Measurements from ENCODE around the gene PCYT1B. TPM values are rescaled to one million over a fixed set of nuclear protein-coding genes. Genes with fewer than 3 reads are reported as not detected.

PCYT1B gene
- total and polyA plus RNA-seq, 9 of the 15 experiments (the other 6 are each of a cell fraction or from before 2014, with no cell fraction given) = 0.04 to 0.34 (median 0.07) TPM; not detected in 1

GRCh38 chrX:24659106-24659505 lies 12.0 kb upstream of the PCYT1B start:
- ATAC-seq = no peak
- no peak for FAIRE-seq
- Histone ChIP-seq H4K20me1 (replicated peaks; ENCODE audit: control insufficient read depth, insufficient read depth, low read length) (no peaks in the 10 kb centered on the region), H3K79me2 (ENCODE audit: control insufficient read depth, insufficient read depth, low read length) (no peaks in the 10 kb centered on the region), H3K9me3 (replicated peaks; ENCODE audit: control insufficient read depth, insufficient read depth, low read depth, low read length) (no peaks in the 10 kb centered on the region), H3K9ac (ENCODE audit: insufficient read depth in 1 of 2, low read depth in 2 of 2, low read length in 2 of 2) (no peak overlapping the region), H3K9me1 (ENCODE audit: control insufficient read depth, insufficient read depth, low read length) (no peaks in the 10 kb centered on the region), H3K4me1 (replicated peaks in 1 of 2; ENCODE audit: control insufficient read depth in 2 of 2, insufficient read depth in 2 of 2, low read length in 2 of 2) (no peaks in the 10 kb centered on the region; a peak in 1 of 5 replicates), H2AFZ (ENCODE audit: low read depth, low read length) (no peak overlapping the region), H3K4me3 (no peak overlapping the region), H3K27me3 (ENCODE audit: control insufficient read depth in 2 of 2, insufficient read depth in 2 of 2, low read length in 2 of 2) (no peaks in the 10 kb centered on the region), H3K27ac (ENCODE audit: extremely low read depth, low read depth, low read length) (no peak overlapping the region), H3K4me2 (ENCODE audit: insufficient read depth, low read length) (no peak overlapping the region), H3K36me3 (ENCODE audit: control insufficient read depth, insufficient read depth, low read length) (no peaks in the 10 kb centered on the region)
- TF ChIP-seq ZNF445 (CRISPR knock-in tag; IDR thresholded peaks at IDR 0.05; ENCODE audit: low read depth) (no peak), MCM5 (IDR thresholded peaks at IDR 0.05; ENCODE audit: low read depth) (no peak), RFX7 (CRISPR knock-in tag; IDR thresholded peaks at IDR 0.05) (no peak), ZNF175 (CRISPR knock-in tag; IDR thresholded peaks at IDR 0.05; ENCODE audit: low read depth) (no peak), SMAD4 (CRISPR knock-in tag; conservative IDR thresholded peaks at IDR 0.05) (no peak), SNIP1 (IDR thresholded peaks at IDR 0.05; ENCODE audit: low read depth) (no peak), JUN (IDR thresholded peaks at IDR 0.05; ENCODE audit: borderline replicate concordance, low read depth, low read length) (no peak), JUN (CRISPR knock-in tag; IDR thresholded peaks at IDR 0.05; ENCODE audit: borderline replicate concordance) (no peak), SAFB2 (IDR thresholded peaks at IDR 0.05; ENCODE audit: borderline replicate concordance, low read depth, low read length, severe bottlenecking) (no peak), NKRF (IDR thresholded peaks at IDR 0.05; ENCODE audit: borderline replicate concordance) (no peak), ZBTB17 (CRISPR knock-in tag; IDR thresholded peaks at IDR 0.05) (no peak), RAD51 (IDR thresholded peaks at IDR 0.05; ENCODE audit: borderline replicate concordance, low read depth) (no peak)
- no peak for DNase-seq (ENCODE audit: extremely low read depth in 1 of 4, low spot score in 3 of 4)
- no TSS peak for BruUV-seq (replicated peaks)
- 10% methylated on average over 1 of the region's 1 CpG for WGBS (ENCODE audit: insufficient coverage, low coverage, missing lambda C conversion rate)
- intact Hi-C loops (cut with micrococcal nuclease) (no loop called here), in situ Hi-C loops (cut with MboI) (no loop called here)
- ChIA-PET POLR2A (no interaction called here), CTCF (ENCODE audit: low intra/inter-chr PET ratio) (no interaction called here)

Data from K562 (cell line).